HG03159 (cell line): ENCODE results near the gene ARRDC3.
"Not testable (repeated sequence)": the region's sequence is repeated elsewhere in the genome, so short reads cannot be mapped to it uniquely, and the experiment has no call there.

Experiments used
- ATAC-seq: cut with Tn5 transposase; IDR thresholded peaks from one replicate; pipeline ENCODE4 v1.9.1; 2021; ENCODE audit warnings: mild to moderate bottlenecking, moderate library complexity; ENCODE audit not compliant: unreplicated experiment

ARRDC3 gene

GRCh38 chr5:91385596-91385995 is 2.5 kb upstream of the ARRDC3 start:
- not testable (repeated sequence) for ATAC-seq

- peak; percentile 8 for ATAC-seq
These were observed 1.7 kb upstream of the ARRDC3 start for GRCh38 chr5:91384671-91385430.

DNA sequence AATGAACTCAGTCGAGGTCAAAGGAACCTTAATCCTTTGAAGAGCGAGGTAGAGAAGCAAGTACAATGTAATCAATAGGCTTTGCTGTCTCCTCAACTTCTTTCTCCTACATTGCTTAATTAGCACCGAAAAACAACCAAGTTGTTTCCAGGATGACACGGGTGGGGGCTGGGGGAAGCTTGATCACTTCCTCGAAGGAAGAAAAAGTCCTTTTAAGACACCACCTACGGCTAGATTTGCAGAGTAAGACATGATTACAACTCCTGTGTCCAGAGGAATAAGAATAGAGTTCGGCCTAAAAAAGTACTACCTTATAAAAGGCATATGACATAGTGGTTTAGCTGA is 811 bp upstream of the ARRDC3 start:
- no peak for ATAC-seq

GRCh38 chr5:91382530-91383026 is 539 bp downstream of the ARRDC3 start:
- no peak for ATAC-seq

DNA sequence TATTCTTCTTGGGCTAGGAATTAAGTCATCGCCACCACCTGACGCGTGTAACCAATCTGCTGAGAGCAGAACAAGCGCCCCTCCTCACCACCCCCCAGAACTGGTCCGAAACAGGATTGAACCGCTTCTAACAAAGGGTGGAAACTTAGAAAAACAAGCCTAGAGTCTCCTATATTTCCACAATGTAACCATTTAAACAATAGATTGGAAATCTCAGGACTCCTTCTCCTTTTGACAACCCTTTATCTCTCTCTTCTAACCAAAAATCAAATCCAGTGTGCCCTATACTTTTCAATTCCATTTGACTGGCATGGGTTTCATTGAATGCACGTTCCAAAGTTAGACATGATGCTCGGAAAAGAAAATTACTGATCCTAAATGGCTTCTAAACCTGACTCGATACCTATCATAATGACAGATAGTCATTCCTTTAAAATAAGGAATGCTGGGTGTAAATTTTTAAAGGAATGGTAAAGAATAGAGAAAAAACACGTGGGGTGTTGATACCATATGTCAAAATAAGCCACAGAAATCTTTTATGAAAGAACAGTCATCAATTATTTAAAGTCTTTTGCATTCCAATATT is 1.2 kb downstream of the ARRDC3 start:
- ATAC-seq = peak; percentile 22

DNA sequence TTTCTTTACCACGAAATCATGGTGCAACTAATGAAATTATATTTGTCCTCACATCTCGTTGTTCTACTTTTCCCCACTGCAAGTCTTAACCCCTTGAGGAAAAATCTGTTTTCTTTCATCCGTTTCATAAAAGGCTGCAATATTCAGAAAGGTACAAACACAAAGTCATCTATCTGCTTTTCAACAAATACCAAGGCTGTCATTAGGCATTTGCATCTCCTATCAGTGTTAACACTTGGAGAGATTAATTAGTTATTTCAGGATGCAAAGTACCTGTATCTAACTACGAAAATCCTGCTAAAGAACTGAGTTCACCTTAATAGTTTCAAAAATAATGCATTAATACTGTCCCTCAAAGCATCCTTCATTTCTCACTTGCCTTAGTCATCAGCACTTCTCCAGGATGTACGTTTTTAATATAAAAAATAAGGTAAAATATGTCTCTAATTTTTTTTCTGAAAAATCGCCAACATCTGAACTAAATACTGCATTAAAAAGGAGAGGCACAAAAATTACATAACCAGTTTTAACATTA is 1.8 kb downstream of the ARRDC3 start:
- no peak for ATAC-seq

DNA sequence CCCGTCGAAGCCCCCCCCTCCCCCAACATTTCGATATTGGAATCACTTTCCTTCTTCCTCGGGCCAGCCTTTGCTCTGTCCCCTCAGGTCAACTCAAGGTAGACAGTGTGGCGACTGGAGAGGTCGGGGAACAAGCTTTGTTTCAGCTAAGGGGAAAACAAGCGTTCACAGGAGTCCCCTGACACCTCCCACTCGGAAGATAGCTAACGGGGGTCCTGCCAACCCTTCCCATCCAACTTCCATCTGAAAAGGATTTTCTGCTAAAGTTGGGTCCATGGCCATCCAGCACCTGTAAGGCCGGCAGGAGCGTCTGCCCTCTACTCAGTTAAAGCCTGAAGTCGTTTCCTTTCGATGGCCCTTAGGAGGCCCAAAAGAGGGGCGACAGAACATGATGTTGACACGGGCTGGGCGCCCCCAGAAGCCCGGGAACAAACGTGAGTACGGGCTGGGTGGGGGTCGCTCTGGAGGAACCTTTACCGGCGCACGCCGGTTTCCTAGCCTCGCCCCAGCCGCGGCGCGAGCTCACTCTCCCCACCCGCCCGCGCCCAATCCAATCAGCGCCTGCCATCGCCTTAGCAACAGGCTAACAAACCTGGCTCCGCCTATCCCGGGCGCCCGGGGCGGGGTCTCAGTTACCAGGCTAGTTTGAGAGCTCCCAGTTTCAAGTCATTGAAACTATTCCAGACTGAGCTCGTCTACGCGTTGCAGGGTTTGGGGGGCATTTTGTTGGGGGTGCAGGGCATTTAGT is 2.5 kb downstream of the ARRDC3 start:
- peak; percentile 48 for ATAC-seq

- ATAC-seq = peak; percentile 48
These were observed 3.1 kb downstream of the ARRDC3 start for GRCh38 chr5:91379914-91380490.

GRCh38 chr5:91379246-91379913 is 3.7 kb downstream of the ARRDC3 start:
- ATAC-seq = no peak

DNA sequence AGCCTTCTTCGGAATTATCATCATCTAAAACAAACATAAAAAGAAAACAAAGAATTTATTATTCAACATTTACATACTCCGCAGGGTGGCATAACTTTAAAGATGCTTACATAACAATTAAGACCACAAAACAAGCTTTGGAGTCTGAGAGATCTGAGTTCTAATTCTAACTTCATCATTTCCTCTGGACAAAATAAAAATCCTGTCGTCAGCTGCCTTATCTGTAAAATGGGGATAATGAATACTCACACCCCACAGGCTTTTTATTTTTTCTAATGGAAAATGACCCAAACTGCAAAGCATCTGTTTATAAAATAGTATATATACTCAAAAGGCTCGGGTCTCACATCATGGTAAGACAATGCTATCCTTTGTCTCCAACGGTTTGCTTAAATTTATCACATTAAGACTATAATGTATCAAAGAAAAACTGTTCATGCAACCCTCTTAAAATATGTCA is 4.3 kb downstream of the ARRDC3 start:
- ATAC-seq = no peak

- no peak for ATAC-seq
These were observed 8.1 kb downstream of the ARRDC3 start for GRCh38 chr5:91374893-91375520.

- ATAC-seq = no peak
These were observed 9.5 kb downstream of the ARRDC3 start for GRCh38 chr5:91373600-91373999.

- ATAC-seq = no peak
These were observed 10.1 kb downstream of the ARRDC3 start for GRCh38 chr5:91373006-91373405.

- no peak for ATAC-seq
These were observed 13.6 kb downstream of the ARRDC3 start for GRCh38 chr5:91369480-91369879.

DNA sequence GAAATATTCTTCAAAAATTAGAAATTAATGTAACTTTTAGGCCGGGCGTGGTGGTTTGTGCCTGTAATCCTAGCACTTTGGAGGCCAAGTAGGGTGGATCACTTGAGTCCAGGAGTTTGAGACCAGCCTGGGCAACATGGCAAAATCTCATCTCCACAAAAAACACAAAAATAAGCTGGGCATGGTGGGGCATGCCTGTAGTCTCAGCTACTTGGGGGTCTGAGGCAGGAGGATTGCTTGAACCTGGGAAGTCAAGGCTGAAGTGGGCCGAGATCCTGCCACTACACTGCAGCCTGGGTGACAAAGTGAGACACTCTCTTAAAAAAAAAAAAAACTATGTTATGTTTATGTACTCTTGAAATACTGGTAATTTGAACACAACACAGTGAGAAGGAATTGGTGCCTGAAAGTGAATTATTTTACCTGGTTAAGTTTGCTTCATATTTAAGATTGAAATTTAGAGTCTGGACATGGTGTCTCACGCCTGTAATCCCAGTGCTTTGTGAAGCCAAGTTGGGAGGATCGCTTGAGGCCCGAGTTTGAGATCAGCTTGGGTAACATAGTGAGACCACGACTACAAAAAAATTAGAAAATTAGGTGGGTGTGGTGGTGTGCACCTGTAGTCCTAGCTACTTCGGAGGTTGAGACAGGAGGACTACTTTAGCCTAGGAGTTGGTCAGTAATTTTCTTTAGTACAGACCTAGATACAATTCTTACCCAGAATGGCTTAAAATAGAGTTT is 15.0 kb downstream of the ARRDC3 start:
- no peak for ATAC-seq

DNA sequence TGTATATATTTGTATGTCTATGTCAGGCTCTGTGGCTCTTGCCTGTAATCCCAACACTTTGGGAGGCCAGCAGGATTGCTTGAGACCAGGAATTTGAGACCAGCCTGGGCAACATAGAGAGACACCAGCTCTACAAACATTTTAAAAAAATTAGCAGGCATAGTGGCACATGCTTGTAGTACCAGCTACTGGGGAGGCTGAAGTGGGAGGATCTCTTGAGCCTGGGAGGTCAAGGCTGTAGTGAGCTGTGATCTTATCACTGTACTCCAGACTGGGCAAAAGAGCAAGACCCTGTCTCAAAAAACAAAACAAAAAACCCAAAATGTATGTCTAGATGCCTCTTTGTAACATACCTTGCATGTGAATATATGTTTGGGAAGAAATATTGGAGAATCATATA is 15.8 kb downstream of the ARRDC3 start:
- ATAC-seq = no peak

DNA sequence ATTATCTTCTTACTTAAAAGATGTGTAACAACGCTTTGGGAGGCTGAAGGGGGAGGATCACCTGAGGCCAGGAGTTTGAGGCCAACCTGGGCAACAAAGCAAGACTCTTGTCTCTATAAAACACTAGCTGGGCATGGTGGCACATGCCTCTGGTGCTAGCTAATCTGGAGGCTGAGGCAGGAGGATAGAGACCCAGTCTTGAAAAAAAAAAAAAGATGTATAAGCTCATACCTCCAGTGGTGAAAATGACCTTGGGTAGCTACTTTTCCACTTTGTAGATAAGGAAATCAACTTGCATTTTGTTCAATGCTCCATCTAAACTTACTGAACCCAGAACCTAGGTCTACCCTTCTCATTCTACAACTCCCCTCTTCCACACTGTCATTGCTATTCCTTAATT is 16.6 kb downstream of the ARRDC3 start:
- no peak for ATAC-seq

- ATAC-seq = no peak
These were observed 17.6 kb downstream of the ARRDC3 start for GRCh38 chr5:91365498-91365897.

DNA sequence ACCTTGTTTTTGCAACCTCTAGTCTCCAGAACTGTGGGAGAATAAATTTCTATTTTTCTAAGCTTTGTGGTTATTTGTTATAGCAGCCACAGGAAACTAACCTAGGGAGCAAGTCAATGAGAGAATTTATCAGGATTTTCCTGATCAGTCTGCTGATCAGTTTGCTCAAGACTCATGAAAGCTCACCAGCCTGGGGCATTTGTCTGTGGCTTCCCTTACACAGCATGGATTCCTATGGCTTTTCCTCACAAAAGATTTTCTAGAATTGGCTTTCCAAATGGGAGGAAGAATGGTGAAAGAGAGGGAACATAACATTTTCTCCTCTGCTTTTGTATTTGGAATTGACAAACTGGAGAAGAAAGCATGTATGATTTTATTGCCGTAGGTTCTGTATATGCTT is 20.2 kb downstream of the ARRDC3 start:
- ATAC-seq = no peak
